Measurements from ENCODE around the gene MAGI1.
"Not testable (repeated sequence)": the region's sequence is repeated elsewhere in the genome, so short reads cannot be mapped to it uniquely, and the experiment has no call there.

The MAGI1 gene

GRCh38 chr3:65573548-65574116, 465.1 kb downstream of the MAGI1 start:
- TF ChIP-seq POLR2A (IDR thresholded peaks at IDR 0.05; ENCODE audit: low read depth, low read length), result no peak
- no peak for TF ChIP-seq POLR2AphosphoS5 (IDR thresholded peaks at IDR 0.05; ENCODE audit: low read depth, low read length)
- TF ChIP-seq TAF1 (IDR thresholded peaks at IDR 0.05; ENCODE audit: borderline replicate concordance, low read depth, low read length), result no peak
- no peak for FAIRE-seq
- no peak for DNase-seq (ENCODE audit: insufficient read length)

DNA sequence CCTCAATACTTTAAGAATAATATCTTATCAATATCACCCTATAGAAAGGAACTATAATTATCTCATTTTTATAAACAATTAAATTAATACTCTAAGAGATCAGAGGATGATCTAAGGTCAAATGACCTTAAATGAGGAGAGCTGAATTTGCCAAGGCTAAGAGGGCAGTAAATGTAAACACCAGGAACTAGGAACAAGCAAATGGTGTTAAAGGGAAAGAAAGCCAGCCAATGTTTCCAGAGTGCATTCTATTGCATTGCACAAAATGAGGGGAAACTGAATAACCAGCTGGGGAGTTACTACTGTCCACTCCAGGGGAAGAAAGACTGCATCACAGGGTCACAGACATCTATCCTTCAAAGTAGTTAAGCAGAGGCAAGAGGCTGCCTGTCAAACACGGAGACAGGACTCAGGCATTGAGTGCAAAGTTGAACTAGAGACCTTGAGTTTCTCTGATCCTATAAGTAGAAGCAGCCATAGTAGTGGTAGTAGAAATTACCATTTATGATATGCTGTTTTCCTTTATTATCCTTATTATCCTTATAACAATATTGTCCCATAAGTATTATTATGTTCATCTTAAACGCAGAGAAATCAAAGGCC, 466.4 kb downstream of the MAGI1 start:
- TF ChIP-seq POLR2AphosphoS5 (IDR thresholded peaks at IDR 0.05; ENCODE audit: low read depth, low read length) (no peak), TAF1 (IDR thresholded peaks at IDR 0.05; ENCODE audit: borderline replicate concordance, low read depth, low read length) (no peak), POLR2A (IDR thresholded peaks at IDR 0.05; ENCODE audit: low read depth, low read length) (no peak)
- FAIRE-seq (no peak), DNase-seq (ENCODE audit: insufficient read length) (no peak)

GRCh38 chr3:65569845-65570405, 468.8 kb downstream of the MAGI1 start:
- DNase-seq (ENCODE audit: insufficient read length), result no peak
- no peak for FAIRE-seq
- TF ChIP-seq POLR2A (IDR thresholded peaks at IDR 0.05; ENCODE audit: low read depth, low read length) (no peak), TAF1 (IDR thresholded peaks at IDR 0.05; ENCODE audit: borderline replicate concordance, low read depth, low read length) (no peak), POLR2AphosphoS5 (IDR thresholded peaks at IDR 0.05; ENCODE audit: low read depth, low read length) (no peak)

DNA sequence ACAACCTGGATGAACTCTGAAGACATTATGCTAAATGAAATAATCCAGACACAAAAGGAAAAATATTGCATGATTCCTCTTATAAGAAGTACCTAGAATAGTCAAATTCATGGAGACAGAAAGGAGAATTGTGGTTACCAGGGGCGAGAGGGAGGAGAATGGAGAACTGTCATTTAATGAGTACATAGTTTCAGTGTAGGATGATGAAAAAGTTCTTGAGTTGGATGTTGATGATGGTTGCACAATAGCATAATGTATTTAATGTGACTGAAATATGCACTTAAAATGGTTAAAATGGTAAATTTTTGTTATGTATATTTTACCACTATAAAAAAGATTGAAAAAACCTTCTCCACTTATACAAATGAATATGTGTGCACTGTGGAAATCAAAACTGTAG, 469.6 kb downstream of the MAGI1 start:
- TF ChIP-seq TAF1 (IDR thresholded peaks at IDR 0.05; ENCODE audit: borderline replicate concordance, low read depth, low read length), result no peak
- TF ChIP-seq POLR2AphosphoS5 (IDR thresholded peaks at IDR 0.05; ENCODE audit: low read depth, low read length), result no peak
- TF ChIP-seq POLR2A (IDR thresholded peaks at IDR 0.05; ENCODE audit: low read depth, low read length), result no peak
- DNase-seq (ENCODE audit: insufficient read length), result no peak

GRCh38 chr3:65568497-65568896, 470.2 kb downstream of the MAGI1 start:
- DNase-seq (ENCODE audit: insufficient read length), result no peak
- FAIRE-seq, result no peak
- TF ChIP-seq TAF1 (IDR thresholded peaks at IDR 0.05; ENCODE audit: borderline replicate concordance, low read depth, low read length), result no peak
- no peak for TF ChIP-seq POLR2AphosphoS5 (IDR thresholded peaks at IDR 0.05; ENCODE audit: low read depth, low read length)
- no peak for TF ChIP-seq POLR2A (IDR thresholded peaks at IDR 0.05; ENCODE audit: low read depth, low read length)

More for the DNA sequence above, 469.6 kb downstream of the MAGI1 start:
- no peak for FAIRE-seq

DNA sequence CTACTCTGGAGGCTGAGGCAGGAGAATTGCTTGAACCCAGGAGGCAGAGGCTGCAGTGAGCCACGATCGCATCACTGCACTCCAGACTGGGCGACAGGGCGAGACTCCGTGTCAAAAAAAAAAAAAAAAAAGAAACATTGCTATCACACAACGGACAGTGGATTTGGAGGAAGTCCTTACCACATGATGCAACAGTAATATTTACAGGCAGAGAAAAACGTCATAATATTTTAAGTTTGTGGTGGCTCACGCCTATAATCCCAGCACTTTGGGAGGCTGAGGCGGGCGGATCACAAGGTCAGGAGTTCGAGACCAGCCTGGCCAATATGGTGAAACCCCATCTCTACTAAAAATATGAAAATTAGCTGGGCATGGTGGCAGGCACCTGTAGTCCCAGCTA, 473.0 kb downstream of the MAGI1 start:
- not testable (repeated sequence) for FAIRE-seq; DNase-seq (ENCODE audit: insufficient read length)

DNA sequence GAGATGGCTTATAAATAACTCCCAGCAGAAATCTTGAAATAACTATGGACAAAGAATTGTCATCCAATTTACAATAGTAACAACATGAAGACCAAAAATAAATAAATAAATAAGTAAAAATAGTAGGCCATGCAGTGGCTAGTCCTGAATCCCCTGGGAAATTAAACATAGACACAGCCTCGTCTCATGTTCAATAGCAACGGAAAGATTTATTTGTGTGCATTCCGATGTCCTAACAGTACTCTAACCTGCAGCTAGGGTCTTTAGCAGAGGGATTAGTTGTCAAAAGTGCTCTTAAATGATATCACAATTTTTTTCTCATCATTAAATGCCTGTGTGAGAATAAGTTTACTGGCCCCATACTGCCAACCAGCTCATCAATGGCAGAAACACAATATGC, 474.2 kb downstream of the MAGI1 start:
- TF ChIP-seq POLR2A (IDR thresholded peaks at IDR 0.05; ENCODE audit: low read depth, low read length) (no peak), TAF1 (IDR thresholded peaks at IDR 0.05; ENCODE audit: borderline replicate concordance, low read depth, low read length) (no peak), POLR2AphosphoS5 (IDR thresholded peaks at IDR 0.05; ENCODE audit: low read depth, low read length) (no peak)
- FAIRE-seq (no peak), DNase-seq (ENCODE audit: insufficient read length) (no peak)

DNA sequence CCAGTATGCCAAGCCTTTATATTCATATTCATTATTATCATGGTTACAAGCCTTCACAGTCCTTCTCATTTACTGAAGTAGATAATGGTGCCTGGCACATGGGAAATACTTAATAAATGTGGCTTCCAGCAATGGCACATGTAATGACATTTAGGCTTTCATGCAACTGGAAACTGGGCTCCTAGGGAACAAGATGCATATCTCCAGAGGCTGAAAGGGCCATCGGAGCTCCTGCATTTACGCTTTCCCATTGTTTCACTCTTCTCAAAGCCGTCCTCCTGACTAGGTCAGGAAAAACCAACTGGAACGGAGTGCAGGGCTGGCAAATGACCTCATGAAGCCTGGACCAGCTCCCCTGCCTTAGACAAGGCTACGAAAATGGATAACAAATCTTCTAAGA, 474.9 kb downstream of the MAGI1 start:
- no peak for FAIRE-seq
- no peak for DNase-seq (ENCODE audit: insufficient read length)
- TF ChIP-seq TAF1 (IDR thresholded peaks at IDR 0.05; ENCODE audit: borderline replicate concordance, low read depth, low read length), result no peak
- no peak for TF ChIP-seq POLR2A (IDR thresholded peaks at IDR 0.05; ENCODE audit: low read depth, low read length)
- TF ChIP-seq POLR2AphosphoS5 (IDR thresholded peaks at IDR 0.05; ENCODE audit: low read depth, low read length), result no peak

DNA sequence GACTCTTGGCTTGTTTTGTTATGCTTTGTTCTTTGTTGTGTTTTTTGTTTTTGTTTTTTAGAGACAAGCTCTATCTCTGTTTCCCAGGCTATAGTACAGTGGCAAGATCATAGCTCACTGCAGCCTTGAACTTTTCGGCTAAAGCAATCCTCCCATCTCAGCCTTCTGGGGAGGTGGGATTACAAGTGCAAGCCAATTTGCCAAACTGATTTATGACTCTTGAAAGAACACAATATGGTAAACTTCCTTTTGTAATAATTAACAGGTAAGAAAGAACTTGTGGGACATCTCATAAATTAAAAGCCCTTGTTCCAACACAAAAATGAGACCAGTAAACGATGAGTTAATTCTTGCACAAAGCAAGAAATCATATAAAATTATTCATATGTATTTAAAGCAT, 476.3 kb downstream of the MAGI1 start:
- TF ChIP-seq POLR2AphosphoS5 (IDR thresholded peaks at IDR 0.05; ENCODE audit: low read depth, low read length) (no peak), TAF1 (IDR thresholded peaks at IDR 0.05; ENCODE audit: borderline replicate concordance, low read depth, low read length) (no peak), POLR2A (IDR thresholded peaks at IDR 0.05; ENCODE audit: low read depth, low read length) (no peak)
- no peak for FAIRE-seq
- no peak for DNase-seq (ENCODE audit: insufficient read length)

- FAIRE-seq, result no peak
- no peak for TF ChIP-seq TAF1 (IDR thresholded peaks at IDR 0.05; ENCODE audit: borderline replicate concordance, low read depth, low read length)
- TF ChIP-seq POLR2A (IDR thresholded peaks at IDR 0.05; ENCODE audit: low read depth, low read length), result no peak
- no peak for TF ChIP-seq POLR2AphosphoS5 (IDR thresholded peaks at IDR 0.05; ENCODE audit: low read depth, low read length)
- no peak for DNase-seq (ENCODE audit: insufficient read length)
Observed at GRCh38 chr3:65561617-65562016, 477.1 kb downstream of the MAGI1 start.

- TF ChIP-seq TAF1 (IDR thresholded peaks at IDR 0.05; ENCODE audit: borderline replicate concordance, low read depth, low read length) (no peak), POLR2AphosphoS5 (IDR thresholded peaks at IDR 0.05; ENCODE audit: low read depth, low read length) (no peak), POLR2A (IDR thresholded peaks at IDR 0.05; ENCODE audit: low read depth, low read length) (no peak)
- DNase-seq (ENCODE audit: insufficient read length) (no peak), FAIRE-seq (no peak)
Observed at GRCh38 chr3:65560901-65561300, 477.8 kb downstream of the MAGI1 start.

GRCh38 chr3:65560133-65560532, 478.6 kb downstream of the MAGI1 start:
- TF ChIP-seq POLR2AphosphoS5 (IDR thresholded peaks at IDR 0.05; ENCODE audit: low read depth, low read length) (no peak), POLR2A (IDR thresholded peaks at IDR 0.05; ENCODE audit: low read depth, low read length) (no peak), TAF1 (IDR thresholded peaks at IDR 0.05; ENCODE audit: borderline replicate concordance, low read depth, low read length) (no peak)
- FAIRE-seq, result no peak
- DNase-seq (ENCODE audit: insufficient read length), result no peak

Data from GM12892 (cell line).